ENCODE data around the gene PLCL2. TPM values are rescaled to one million over a fixed set of nuclear protein-coding genes. Genes with fewer than 3 reads are reported as not detected.

Gene PLCL2
- total RNA-seq, 1 experiment from 2014 or later = 32.1 TPM

DNA sequence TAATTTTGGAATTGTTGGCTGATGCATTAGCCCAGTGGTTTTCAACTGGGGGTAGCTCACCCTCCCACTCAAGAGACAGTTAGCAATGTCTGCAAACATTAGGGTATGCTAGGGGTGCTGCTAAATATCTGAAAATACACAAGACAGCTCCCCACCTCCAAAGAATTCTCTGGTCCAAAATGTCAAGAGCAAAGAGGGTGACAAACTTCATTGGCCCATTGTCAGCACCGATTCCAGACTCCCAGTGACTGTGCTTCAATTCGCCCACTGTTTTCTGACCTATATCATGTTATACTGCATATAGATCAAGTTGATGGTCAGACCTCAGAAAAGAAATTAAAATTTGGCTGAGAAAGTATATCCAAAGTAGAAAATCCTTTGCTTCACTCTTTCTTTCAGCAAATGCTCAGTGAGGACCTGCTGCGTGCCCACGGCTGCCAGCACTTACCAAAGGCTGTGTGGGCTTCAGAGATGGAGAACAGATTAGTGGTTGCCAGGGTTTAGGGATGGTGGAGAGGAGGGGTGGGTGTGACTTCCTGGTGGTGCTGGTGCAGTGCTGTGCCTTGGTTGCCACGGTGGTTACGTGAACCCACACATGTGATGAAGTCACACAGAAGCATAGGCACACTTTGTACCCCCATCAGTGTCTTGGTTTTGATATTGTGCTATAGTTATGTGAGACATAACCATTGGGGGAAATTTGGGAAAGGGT is 204.0 kb downstream of the PLCL2 start:
- TF ChIP-seq, protein P1, sequence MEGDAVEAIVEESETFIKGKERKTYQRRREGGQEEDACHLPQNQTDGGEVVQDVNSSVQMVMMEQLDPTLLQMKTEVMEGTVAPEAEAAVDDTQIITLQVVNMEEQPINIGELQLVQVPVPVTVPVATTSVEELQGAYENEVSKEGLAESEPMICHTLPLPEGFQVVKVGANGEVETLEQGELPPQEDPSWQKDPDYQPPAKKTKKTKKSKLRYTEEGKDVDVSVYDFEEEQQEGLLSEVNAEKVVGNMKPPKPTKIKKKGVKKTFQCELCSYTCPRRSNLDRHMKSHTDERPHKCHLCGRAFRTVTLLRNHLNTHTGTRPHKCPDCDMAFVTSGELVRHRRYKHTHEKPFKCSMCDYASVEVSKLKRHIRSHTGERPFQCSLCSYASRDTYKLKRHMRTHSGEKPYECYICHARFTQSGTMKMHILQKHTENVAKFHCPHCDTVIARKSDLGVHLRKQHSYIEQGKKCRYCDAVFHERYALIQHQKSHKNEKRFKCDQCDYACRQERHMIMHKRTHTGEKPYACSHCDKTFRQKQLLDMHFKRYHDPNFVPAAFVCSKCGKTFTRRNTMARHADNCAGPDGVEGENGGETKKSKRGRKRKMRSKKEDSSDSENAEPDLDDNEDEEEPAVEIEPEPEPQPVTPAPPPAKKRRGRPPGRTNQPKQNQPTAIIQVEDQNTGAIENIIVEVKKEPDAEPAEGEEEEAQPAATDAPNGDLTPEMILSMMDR (conservative IDR thresholded peaks at IDR 0.05) = no peak
- Histone ChIP-seq H2BK15ac (ENCODE audit: low read depth, low read length) (no peak overlapping the region), H4K91ac (ENCODE audit: insufficient read length, low read depth, low read length) (no peak overlapping the region), H3K79me1 (ENCODE audit: insufficient read depth, low read depth, low read length, poor library complexity, severe bottlenecking) (no peaks in the 10 kb centered on the region), H3K4me1 (ENCODE audit: insufficient read depth, low read length) (no peaks in the 10 kb centered on the region), H3K23ac (ENCODE audit: insufficient read length, low read depth, low read length) (no peak overlapping the region), H3K4me2 (ENCODE audit: insufficient read depth, insufficient read length, low read length) (no peak overlapping the region), H3K4ac (ENCODE audit: low read depth, low read length) (no peak overlapping the region), H2AFZ (ENCODE audit: low read length) (no peak overlapping the region), H4K5ac (ENCODE audit: insufficient read length, low read depth, low read length) (no peak overlapping the region), H3K9ac (ENCODE audit: extremely low read depth, insufficient read length, low read length) (no peak overlapping the region), H3K18ac (ENCODE audit: insufficient read length, low read depth, low read length) (no peak overlapping the region), H3K79me2 (ENCODE audit: insufficient read depth, low read length) (no peaks in the 10 kb centered on the region), H2BK120ac (ENCODE audit: low read depth, low read length, poor library complexity, severe bottlenecking) (no peak overlapping the region), H4K20me1 (ENCODE audit: control insufficient read depth, insufficient read depth, insufficient read length) (no peaks in the 10 kb centered on the region), H2AK5ac (ENCODE audit: insufficient read length, low read length) (no peak overlapping the region), H3K27me3 (ENCODE audit: insufficient read depth, low read length) (no peaks in the 10 kb centered on the region), H2BK20ac (ENCODE audit: low read depth, low read length, poor library complexity, severe bottlenecking) (no peak overlapping the region), H3K9me3 (ENCODE audit: control insufficient read depth, low read depth, low read length) (no peaks in the 10 kb centered on the region), H3K14ac (ENCODE audit: insufficient read depth, low read length) (no peak overlapping the region), H3K23me2 (ENCODE audit: insufficient read length, low read depth, low read length, poor library complexity, severe bottlenecking) (no peaks in the 10 kb centered on the region), H3K27ac (ENCODE audit: insufficient read length, low read depth, low read length) (no peak overlapping the region), H2BK12ac (ENCODE audit: insufficient read length, low read depth, low read length) (no peak overlapping the region), H3K56ac (ENCODE audit: insufficient read length, low read depth, low read length) (no peak overlapping the region), H4K8ac (replicated peaks; ENCODE audit: insufficient read length, low read depth, low read length) (no peak overlapping the region), H3T11ph (ENCODE audit: low read length) (no peak overlapping the region), H2BK5ac (ENCODE audit: insufficient read length, low read length) (no peak overlapping the region)
- Mint-ChIP-seq H3K4me3 (no peak overlapping the region), H3K27ac (peak overlapping the region in 1 of 3 experiments; percentile 62; a peak in 2 of 7 replicates), H3K4me1 (peaks cover 44 to 46% of the 10 kb centered on the region in 2 experiments), H3K36me3 (ENCODE audit: insufficient read depth in 1 of 3, low read depth in 3 of 3) (peaks cover 1 to 30% (median 20%) of the 10 kb centered on the region in 3 experiments; a peak in 6 of 7 replicates), H3K9me3 (peaks cover 3 to 7% of the 10 kb centered on the region in 2 experiments; a peak in 3 of 5 replicates), H3K27me3 (ENCODE audit: low read depth) (no peaks in the 10 kb centered on the region)
- no CpG with 5 or more reads among the region's 6 CpGs for WGBS (ENCODE audit: extremely low coverage, insufficient read length, low lambda C conversion rate)
- DNase-seq = no peak
